ENCODE data around the gene LMTK3.

Gene LMTK3

GRCh38 chr19:48511800-48512503 is at the start of gene LMTK3:
Gene LMTK3, minus strand, starts transcription at chr19:48511835. Its CDS starts 259 bp downstream, at chr19:48511576.
- DNase-seq (ENCODE audit: low spot score), result no peak

GRCh38 chr19:48561412-48561811 is 49.8 kb upstream of the LMTK3 start:
- no peak for DNase-seq (ENCODE audit: low spot score)

GRCh38 chr19:48560095-48560530 is 48.5 kb upstream of the LMTK3 start:
- no peak for DNase-seq (ENCODE audit: low spot score)

- DNase-seq (ENCODE audit: low spot score), result peak; percentile 75
These were observed 46.5 kb upstream of the LMTK3 start for GRCh38 chr19:48558018-48558684.

GRCh38 chr19:48556825-48557224 is 45.2 kb upstream of the LMTK3 start:
- DNase-seq (ENCODE audit: low spot score), result no peak

- DNase-seq (ENCODE audit: low spot score), result peak; percentile 72
These were observed 44.5 kb upstream of the LMTK3 start for GRCh38 chr19:48556163-48556562.

- no peak for DNase-seq (ENCODE audit: low spot score)
These were observed 42.9 kb upstream of the LMTK3 start for GRCh38 chr19:48554385-48555091.

GRCh38 chr19:48553676-48554384 is 42.2 kb upstream of the LMTK3 start:
- DNase-seq (ENCODE audit: low spot score), result peak; percentile 27

- DNase-seq (ENCODE audit: low spot score), result no peak
These were observed 41.0 kb upstream of the LMTK3 start for GRCh38 chr19:48552406-48553322.

GRCh38 chr19:48551437-48552302 is 40.0 kb upstream of the LMTK3 start, which contains the start of gene SULT2B1:
Gene SULT2B1, plus strand, starts transcription at chr19:48552172. Its CDS starts 81 bp downstream, at chr19:48552253.
- no peak for DNase-seq (ENCODE audit: low spot score)

GRCh38 chr19:48549380-48549779 is 37.7 kb upstream of the LMTK3 start:
- no peak for DNase-seq (ENCODE audit: low spot score)

- no peak for DNase-seq (ENCODE audit: low spot score)
These were observed 36.7 kb upstream of the LMTK3 start for GRCh38 chr19:48548253-48548911.

- no peak for DNase-seq (ENCODE audit: low spot score)
These were observed 36.1 kb upstream of the LMTK3 start for GRCh38 chr19:48547722-48548121.

- no peak for DNase-seq (ENCODE audit: low spot score)
These were observed 33.5 kb upstream of the LMTK3 start for GRCh38 chr19:48544856-48545750.

- DNase-seq (ENCODE audit: low spot score), result peak; percentile 54
These were observed 31.6 kb upstream of the LMTK3 start for GRCh38 chr19:48543121-48543710.

- no peak for DNase-seq (ENCODE audit: low spot score)
These were observed 30.2 kb upstream of the LMTK3 start for GRCh38 chr19:48541813-48542212.

GRCh38 chr19:48540110-48540509 is 28.5 kb upstream of the LMTK3 start:
- DNase-seq (ENCODE audit: low spot score), result no peak

GRCh38 chr19:48539503-48540096 is 28.0 kb upstream of the LMTK3 start:
- no peak for DNase-seq (ENCODE audit: low spot score)
